Measurements from ENCODE around the gene GMFB. TPM values are rescaled to one million over a fixed set of nuclear protein-coding genes. Genes with fewer than 3 reads are reported as not detected.

GMFB gene
- total and polyA plus RNA-seq, 2 donors (not counting 3 experiments of a cell fraction or from before 2014, with no cell fraction given): 10.1 to 52.0 TPM

DNA sequence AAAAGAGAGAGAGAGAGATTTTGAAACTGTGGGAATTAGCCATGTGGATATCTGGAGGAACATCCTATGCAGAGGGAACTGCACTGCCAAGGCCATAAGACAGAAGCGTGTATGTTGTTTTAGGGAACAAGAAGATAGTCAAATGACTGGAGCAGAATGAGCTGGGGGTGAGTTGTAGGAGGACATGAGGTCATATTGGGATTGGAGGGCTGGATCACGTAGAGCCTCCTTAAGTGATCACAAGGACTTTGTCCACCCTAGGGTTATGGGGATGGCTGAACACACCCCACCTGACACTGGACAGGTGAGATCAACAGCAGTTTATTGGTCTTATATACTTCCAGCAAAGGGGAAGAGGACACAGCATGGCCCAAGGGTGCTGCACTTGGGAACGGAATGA lies 12.7 kb upstream of the GMFB start:
- Histone ChIP-seq H3K4me3 (replicated peaks in 1 of 3; ENCODE audit: insufficient read depth in 1 of 3, low read depth in 1 of 3, low read length in 3 of 3) (no peak overlapping the region), H3K9me1 (replicated peaks; ENCODE audit: control insufficient read depth, extremely low read depth, insufficient read depth, low read length) (no peaks in the 10 kb centered on the region), H3K4me2 (ENCODE audit: insufficient read depth, low read length) (no peak overlapping the region), H3K4me1 (ENCODE audit: control insufficient read depth, extremely low read depth, insufficient read depth, low read length) (peaks cover 3% of the 10 kb centered on the region), H3K36me3 (ENCODE audit: control insufficient read depth in 2 of 2, extremely low read depth in 1 of 2, insufficient read depth in 2 of 2, low read length in 2 of 2) (no peaks in the 10 kb centered on the region), H4K20me1 (replicated peaks; ENCODE audit: control insufficient read depth, extremely low read depth, insufficient read depth, low read length) (no peaks in the 10 kb centered on the region), H2AFZ (ENCODE audit: low read depth, low read length) (no peak overlapping the region), H3K9ac (replicated peaks; ENCODE audit: extremely low read depth, insufficient read depth, low read length) (no peak overlapping the region), H3K27me3 (ENCODE audit: control insufficient read depth in 2 of 2, insufficient read depth in 2 of 2, low read length in 2 of 2) (peaks cover 0 to 8% of the 10 kb centered on the region in 2 experiments), H3K79me2 (ENCODE audit: control insufficient read depth, insufficient read depth, low read length) (no peaks in the 10 kb centered on the region), H3K27ac (ENCODE audit: insufficient read depth, low read depth, low read length) (no peak overlapping the region), H3K9me3 (replicated peaks; ENCODE audit: control insufficient read depth, insufficient read depth, low read length) (no peaks in the 10 kb centered on the region)
- no peak for TF ChIP-seq MYC (IDR thresholded peaks at IDR 0.05; ENCODE audit: low read depth, low read length)
- no peak for TF ChIP-seq EZH2 (IDR thresholded peaks at IDR 0.05; ENCODE audit: borderline replicate concordance, low read depth, low read length, severe bottlenecking)
- FAIRE-seq: no peak
- ChIA-PET CTCF (interaction anchor here (0.7 to 0.9 kb wide), 2 partner anchors 164 to 482 kb away, joined by 3 read pairs; no protein-coding TSS in a partner anchor), POLR2A (no interaction called here)
- intact Hi-C loops (cut with micrococcal nuclease): loop anchor here (10.0 kb wide), 1 partner anchor 1183 kb away; no protein-coding TSS in a partner anchor
- no TSS peak for BruUV-seq (replicated peaks)
- DNase-seq (ENCODE audit: low read depth, low spot score): no peak
- dilution Hi-C loops (cut with MboI; ENCODE audit: extremely low pct_ligation_motif_present, low sequenced_read_pairs): no loop called here

DNA sequence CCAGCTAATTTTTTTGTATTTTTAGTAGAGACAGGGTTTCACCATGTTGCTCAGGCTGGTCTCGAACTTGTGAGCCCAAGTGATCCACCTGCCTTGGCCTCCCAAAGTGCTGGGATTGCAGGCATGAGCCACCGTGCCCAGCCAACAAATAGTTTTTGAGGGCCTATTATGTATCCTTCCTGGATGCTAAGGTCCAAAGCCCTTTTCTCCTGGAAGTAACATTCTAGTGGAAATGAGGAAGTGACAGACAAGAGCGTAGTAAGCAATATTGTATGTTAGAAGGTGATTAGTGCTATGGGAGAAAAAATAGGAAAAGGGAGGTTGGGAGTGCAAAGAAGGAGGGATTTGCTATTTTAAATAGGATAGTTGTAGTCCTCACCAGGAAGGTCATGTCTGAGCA lies 12.0 kb upstream of the GMFB start:
- ChIA-PET CTCF (no interaction called here), POLR2A (no interaction called here)
- Histone ChIP-seq H4K20me1 (replicated peaks; ENCODE audit: control insufficient read depth, extremely low read depth, insufficient read depth, low read length) (no peaks in the 10 kb centered on the region), H3K4me1 (ENCODE audit: control insufficient read depth, extremely low read depth, insufficient read depth, low read length) (peaks cover 3% of the 10 kb centered on the region), H3K36me3 (ENCODE audit: control insufficient read depth in 2 of 2, extremely low read depth in 1 of 2, insufficient read depth in 2 of 2, low read length in 2 of 2) (no peaks in the 10 kb centered on the region), H3K9ac (replicated peaks; ENCODE audit: extremely low read depth, insufficient read depth, low read length) (no peak overlapping the region), H3K79me2 (ENCODE audit: control insufficient read depth, insufficient read depth, low read length) (no peaks in the 10 kb centered on the region), H3K4me3 (replicated peaks in 1 of 3; ENCODE audit: insufficient read depth in 1 of 3, low read depth in 1 of 3, low read length in 3 of 3) (no peak overlapping the region), H3K9me1 (replicated peaks; ENCODE audit: control insufficient read depth, extremely low read depth, insufficient read depth, low read length) (no peaks in the 10 kb centered on the region), H3K4me2 (ENCODE audit: insufficient read depth, low read length) (no peak overlapping the region), H3K9me3 (replicated peaks; ENCODE audit: control insufficient read depth, insufficient read depth, low read length) (no peaks in the 10 kb centered on the region), H2AFZ (ENCODE audit: low read depth, low read length) (no peak overlapping the region), H3K27me3 (ENCODE audit: control insufficient read depth in 2 of 2, insufficient read depth in 2 of 2, low read length in 2 of 2) (peaks cover 0 to 8% of the 10 kb centered on the region in 2 experiments), H3K27ac (ENCODE audit: insufficient read depth, low read depth, low read length) (no peak overlapping the region)
- dilution Hi-C loops (cut with MboI; ENCODE audit: extremely low pct_ligation_motif_present, low sequenced_read_pairs): no loop called here
- no TSS peak for BruUV-seq (replicated peaks)
- DNase-seq (ENCODE audit: low read depth, low spot score) (no peak), FAIRE-seq (no peak)
- intact Hi-C loops (cut with micrococcal nuclease): loop anchor here (10.0 kb wide), 1 partner anchor 1184 kb away; no protein-coding TSS in a partner anchor
- TF ChIP-seq JUN (IDR thresholded peaks at IDR 0.05; ENCODE audit: borderline replicate concordance, insufficient read depth, insufficient read length, low read depth) (no peak), GATA2 (IDR thresholded peaks at IDR 0.05; ENCODE audit: insufficient read depth, insufficient read length, low read depth, low read length) (no peak), EZH2 (IDR thresholded peaks at IDR 0.05; ENCODE audit: borderline replicate concordance, low read depth, low read length, severe bottlenecking) (no peak), POLR2AphosphoS5 (IDR thresholded peaks at IDR 0.05; ENCODE audit: insufficient read depth, low read depth, low read length) (no peak), POLR2A (IDR thresholded peaks at IDR 0.05; ENCODE audit: low read depth, low read length) (no peak), MYC (IDR thresholded peaks at IDR 0.05; ENCODE audit: low read depth, low read length) (no peak), FOS (IDR thresholded peaks at IDR 0.05; ENCODE audit: borderline replicate concordance, insufficient read depth, low read length) (no peak)
- TF ChIP-seq, protein P1, sequence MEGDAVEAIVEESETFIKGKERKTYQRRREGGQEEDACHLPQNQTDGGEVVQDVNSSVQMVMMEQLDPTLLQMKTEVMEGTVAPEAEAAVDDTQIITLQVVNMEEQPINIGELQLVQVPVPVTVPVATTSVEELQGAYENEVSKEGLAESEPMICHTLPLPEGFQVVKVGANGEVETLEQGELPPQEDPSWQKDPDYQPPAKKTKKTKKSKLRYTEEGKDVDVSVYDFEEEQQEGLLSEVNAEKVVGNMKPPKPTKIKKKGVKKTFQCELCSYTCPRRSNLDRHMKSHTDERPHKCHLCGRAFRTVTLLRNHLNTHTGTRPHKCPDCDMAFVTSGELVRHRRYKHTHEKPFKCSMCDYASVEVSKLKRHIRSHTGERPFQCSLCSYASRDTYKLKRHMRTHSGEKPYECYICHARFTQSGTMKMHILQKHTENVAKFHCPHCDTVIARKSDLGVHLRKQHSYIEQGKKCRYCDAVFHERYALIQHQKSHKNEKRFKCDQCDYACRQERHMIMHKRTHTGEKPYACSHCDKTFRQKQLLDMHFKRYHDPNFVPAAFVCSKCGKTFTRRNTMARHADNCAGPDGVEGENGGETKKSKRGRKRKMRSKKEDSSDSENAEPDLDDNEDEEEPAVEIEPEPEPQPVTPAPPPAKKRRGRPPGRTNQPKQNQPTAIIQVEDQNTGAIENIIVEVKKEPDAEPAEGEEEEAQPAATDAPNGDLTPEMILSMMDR (IDR thresholded peaks at IDR 0.05; ENCODE audit: extremely low read depth in 1 of 2, insufficient read depth in 1 of 2, low read depth in 1 of 2, low read length in 2 of 2): no peak
- TF ChIP-seq, protein P2, sequence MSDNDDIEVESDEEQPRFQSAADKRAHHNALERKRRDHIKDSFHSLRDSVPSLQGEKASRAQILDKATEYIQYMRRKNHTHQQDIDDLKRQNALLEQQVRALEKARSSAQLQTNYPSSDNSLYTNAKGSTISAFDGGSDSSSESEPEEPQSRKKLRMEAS (IDR thresholded peaks at IDR 0.05; ENCODE audit: insufficient read depth, insufficient read length): no peak
